MM.1S (cell line): ENCODE data around the gene WDR91.

Source experiments
- DNase-seq: peaks from one replicate; pipeline ENCODE4 v3.0.0-alpha.2; 2015
- H2AFZ ChIP-seq: fragments of 300-600 bp; sonication (generic); 2 replicates; pipeline ENCODE4 v1.6.0; 2016; ENCODE audit warnings: antibody characterized with exemption, low read length
- H3F3A ChIP-seq: fragments of 300-600 bp; sonication (generic); 2 replicates; pipeline ENCODE4 v1.6.1; 2016; ENCODE audit warnings: mild to moderate bottlenecking, antibody characterized with exemption, low read length, moderate library complexity, mixed read lengths; ENCODE audit not compliant: insufficient read depth
- H3K27ac ChIP-seq: fragments of 300-600 bp; sonication (generic); 2 replicates; pipeline ENCODE4 v1.5.1; 2016; ENCODE audit warnings: mild to moderate bottlenecking, low read length
- H3K27me3 ChIP-seq: fragments of 300-600 bp; sonication (generic); replicated peaks from 2 replicates; pipeline ENCODE4 v1.6.0; 2016; ENCODE audit warnings: low read length; ENCODE audit not compliant: insufficient read depth
- H3K36me3 ChIP-seq: fragments of 300-600 bp; sonication (generic); replicated peaks from 2 replicates; pipeline ENCODE4 v1.6.1; 2016; ENCODE audit warnings: mild to moderate bottlenecking, low read length, mixed read lengths; ENCODE audit not compliant: insufficient read depth
- H3K4me1 ChIP-seq: fragments of 300-600 bp; sonication (generic); 2 replicates; pipeline ENCODE4 v1.6.1; 2016; ENCODE audit warnings: low read length, mixed read lengths
- H3K4me2 ChIP-seq: fragments of 300-600 bp; sonication (generic); 2 replicates; pipeline ENCODE4 v1.6.0; 2016; ENCODE audit warnings: low read depth, low read length
- H3K4me3 ChIP-seq: fragments of 300-600 bp; sonication (generic); 2 replicates; pipeline ENCODE4 v1.5.1; 2016; ENCODE audit warnings: low read length, mixed read lengths
- H3K79me2 ChIP-seq: fragments of 300-600 bp; sonication (generic); 2 replicates; pipeline ENCODE4 v1.6.1; 2016; ENCODE audit warnings: mixed run types, low read length, mixed read lengths
- H3K9ac ChIP-seq: fragments of 300-600 bp; sonication (generic); 2 replicates; pipeline ENCODE4 v1.6.1; 2016; ENCODE audit warnings: low read length, mixed read lengths
- H3K9me2 ChIP-seq: fragments of 300-600 bp; sonication (generic); replicated peaks from 2 replicates; pipeline ENCODE4 v1.6.1; 2016; ENCODE audit warnings: mild to moderate bottlenecking, low read length, mixed read lengths; ENCODE audit not compliant: insufficient read depth
- H3K9me3 ChIP-seq: fragments of 300-600 bp; sonication (generic); replicated peaks from 2 replicates; pipeline ENCODE4 v1.6.1; 2016; ENCODE audit warnings: mild to moderate bottlenecking, low read length, mixed read lengths; ENCODE audit not compliant: insufficient read depth
- H4K20me1 ChIP-seq: fragments of 300-600 bp; sonication (generic); 2 replicates; pipeline ENCODE4 v1.6.1; 2016; ENCODE audit warnings: mild to moderate bottlenecking, low read length, moderate library complexity, mixed read lengths; ENCODE audit not compliant: insufficient read depth
- EZH2 ChIP-seq: fragments of 300-600 bp; sonication (generic); optimal IDR thresholded peaks from 2 replicates; pipeline ENCODE3; 2017; ENCODE audit warnings: low read depth, mild to moderate bottlenecking, antibody characterized with exemption, low read length, mixed read lengths
- EZH2phosphoT487 ChIP-seq: fragments of 300-600 bp; sonication (generic); IDR thresholded peaks from 2 replicates; pipeline ENCODE4 v1.6.1; 2018; ENCODE audit warnings: antibody characterized with exemption, low read length
- TF ChIP-seq, protein P1 (sequence below): fragments of 300-600 bp; sonication (generic); IDR thresholded peaks from 2 replicates; pipeline ENCODE4 v1.5.1; 2016; ENCODE audit warnings: antibody characterized with exemption, low read length, mixed read lengths

Gene WDR91

DNA sequence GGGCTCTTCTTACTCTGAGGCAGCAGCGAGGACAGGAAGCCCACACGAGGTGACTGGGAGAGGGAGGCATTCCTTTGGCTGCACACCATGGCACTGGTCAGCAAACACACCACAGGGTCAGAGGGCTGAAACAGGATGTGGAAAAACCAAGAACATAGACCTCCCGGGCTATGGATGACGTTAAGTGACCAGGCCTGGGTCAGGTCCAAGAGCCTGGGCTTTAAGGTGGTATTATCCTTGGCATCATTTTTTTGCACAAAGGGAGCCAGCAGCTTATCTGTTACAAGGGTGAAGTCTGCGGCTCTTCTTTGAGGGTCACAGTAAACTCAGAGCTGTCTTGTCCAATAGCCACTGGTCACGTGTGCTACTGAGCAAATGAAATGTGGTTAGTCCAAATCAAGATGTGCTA lies 7.0 kb downstream of the WDR91 start:
- H3K9ac ChIP-seq, result no peak overlapping the region
- H3K27me3 ChIP-seq, result no peaks in the 10 kb centered on the region
- TF ChIP-seq EZH2phosphoT487, result no peak
- no peak for TF ChIP-seq EZH2
- TF ChIP-seq, protein P1, sequence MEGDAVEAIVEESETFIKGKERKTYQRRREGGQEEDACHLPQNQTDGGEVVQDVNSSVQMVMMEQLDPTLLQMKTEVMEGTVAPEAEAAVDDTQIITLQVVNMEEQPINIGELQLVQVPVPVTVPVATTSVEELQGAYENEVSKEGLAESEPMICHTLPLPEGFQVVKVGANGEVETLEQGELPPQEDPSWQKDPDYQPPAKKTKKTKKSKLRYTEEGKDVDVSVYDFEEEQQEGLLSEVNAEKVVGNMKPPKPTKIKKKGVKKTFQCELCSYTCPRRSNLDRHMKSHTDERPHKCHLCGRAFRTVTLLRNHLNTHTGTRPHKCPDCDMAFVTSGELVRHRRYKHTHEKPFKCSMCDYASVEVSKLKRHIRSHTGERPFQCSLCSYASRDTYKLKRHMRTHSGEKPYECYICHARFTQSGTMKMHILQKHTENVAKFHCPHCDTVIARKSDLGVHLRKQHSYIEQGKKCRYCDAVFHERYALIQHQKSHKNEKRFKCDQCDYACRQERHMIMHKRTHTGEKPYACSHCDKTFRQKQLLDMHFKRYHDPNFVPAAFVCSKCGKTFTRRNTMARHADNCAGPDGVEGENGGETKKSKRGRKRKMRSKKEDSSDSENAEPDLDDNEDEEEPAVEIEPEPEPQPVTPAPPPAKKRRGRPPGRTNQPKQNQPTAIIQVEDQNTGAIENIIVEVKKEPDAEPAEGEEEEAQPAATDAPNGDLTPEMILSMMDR, result no peak
- H3K36me3 ChIP-seq, result no peaks in the 10 kb centered on the region
- DNase-seq, result no peak
- H3K79me2 ChIP-seq, result no peaks in the 10 kb centered on the region
- H3K9me3 ChIP-seq, result no peaks in the 10 kb centered on the region
- H3K4me3 ChIP-seq, result no peak overlapping the region
- H2AFZ ChIP-seq, result no peak overlapping the region
- no peaks in the 10 kb centered on the region for H3F3A ChIP-seq
- H3K27ac ChIP-seq, result no peak overlapping the region
- H3K4me2 ChIP-seq, result no peak overlapping the region
- H3K4me1 ChIP-seq, result peaks cover 7% of the 10 kb centered on the region; the same call in 1 of the 2 replicates
- no peaks in the 10 kb centered on the region for H3K9me2 ChIP-seq
- H4K20me1 ChIP-seq, result no peaks in the 10 kb centered on the region

DNA sequence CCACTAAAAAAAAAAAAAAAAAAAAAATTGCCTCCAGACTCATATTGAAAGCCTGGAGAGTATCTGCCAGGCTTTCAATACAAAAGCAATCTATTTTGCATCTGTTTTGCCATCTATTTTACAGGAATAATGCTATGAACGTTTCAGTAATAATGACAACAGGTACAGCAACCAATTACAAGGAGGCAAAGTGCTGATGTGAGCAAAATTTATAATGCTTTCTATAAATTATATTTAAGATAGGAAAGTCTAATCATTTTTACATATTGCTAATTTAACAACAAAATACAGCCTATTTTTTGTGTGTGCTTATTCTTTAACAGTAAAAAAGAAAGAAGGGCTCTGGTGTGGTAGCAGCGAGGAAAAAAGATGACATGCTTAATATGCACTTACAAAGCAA lies 10.0 kb downstream of the WDR91 start:
- H3K4me2 ChIP-seq, result no peak overlapping the region
- H3F3A ChIP-seq, result no peaks in the 10 kb centered on the region
- no peaks in the 10 kb centered on the region for H4K20me1 ChIP-seq
- no peak for DNase-seq
- no peak overlapping the region for H3K4me3 ChIP-seq
- H2AFZ ChIP-seq, result no peak overlapping the region
- H3K4me1 ChIP-seq, result no peaks in the 10 kb centered on the region
- no peaks in the 10 kb centered on the region for H3K79me2 ChIP-seq
- TF ChIP-seq EZH2phosphoT487 (no peak), EZH2 (no peak)
- TF ChIP-seq, protein P1, result no peak
- no peaks in the 10 kb centered on the region for H3K9me2 ChIP-seq
- no peaks in the 10 kb centered on the region for H3K9me3 ChIP-seq
- no peaks in the 10 kb centered on the region for H3K27me3 ChIP-seq
- no peaks in the 10 kb centered on the region for H3K36me3 ChIP-seq
- no peak overlapping the region for H3K27ac ChIP-seq
- no peak overlapping the region for H3K9ac ChIP-seq

DNA sequence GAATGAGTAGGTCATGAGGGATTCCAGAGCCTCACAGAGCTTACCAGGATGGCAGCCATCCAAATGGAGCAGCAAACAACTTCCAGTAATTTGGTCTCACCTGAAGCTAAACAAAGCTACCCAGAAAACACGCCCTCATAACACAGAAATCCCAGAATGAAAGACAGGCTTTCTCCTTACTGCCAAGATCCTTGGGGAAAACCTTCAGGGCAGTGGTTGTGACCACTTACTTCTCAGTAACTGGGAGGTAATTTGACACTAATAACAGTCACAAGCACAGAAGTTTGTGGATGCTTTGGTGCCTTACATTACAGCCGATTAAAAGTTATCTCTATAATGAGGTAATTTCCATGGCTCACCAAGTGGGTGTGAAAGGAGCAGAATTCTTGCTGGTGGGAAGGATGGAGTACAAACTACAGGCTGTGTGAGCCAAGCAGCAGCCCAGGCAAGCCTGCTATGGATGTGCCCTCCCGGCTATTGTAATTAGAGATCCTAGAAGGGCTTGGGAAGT lies 10.4 kb downstream of the WDR91 start:
- no peaks in the 10 kb centered on the region for H3K36me3 ChIP-seq
- no peak overlapping the region for H3K4me2 ChIP-seq
- H3K9me3 ChIP-seq, result no peaks in the 10 kb centered on the region
- no peaks in the 10 kb centered on the region for H3F3A ChIP-seq
- H4K20me1 ChIP-seq, result no peaks in the 10 kb centered on the region
- H3K27ac ChIP-seq, result no peak overlapping the region
- DNase-seq, result no peak
- H2AFZ ChIP-seq, result no peak overlapping the region
- H3K4me1 ChIP-seq, result no peaks in the 10 kb centered on the region
- H3K79me2 ChIP-seq, result no peaks in the 10 kb centered on the region
- TF ChIP-seq, protein P1, result no peak
- no peak for TF ChIP-seq EZH2
- TF ChIP-seq EZH2phosphoT487, result no peak
- H3K4me3 ChIP-seq, result no peak overlapping the region
- H3K27me3 ChIP-seq, result no peaks in the 10 kb centered on the region
- no peaks in the 10 kb centered on the region for H3K9me2 ChIP-seq
- H3K9ac ChIP-seq, result no peak overlapping the region
